ENCODE results near the gene SFTA2. TPM values are rescaled to one million over a fixed set of nuclear protein-coding genes. Genes with fewer than 3 reads are reported as not detected.
"Not testable (repeated sequence)": the region's sequence is repeated elsewhere in the genome, so short reads cannot be mapped to it uniquely, and the experiment has no call there.

The SFTA2 gene
- total RNA-seq, 1 experiment from 2014 or later, result not detected

GRCh38 chr6:30912746-30913520, 19.0 kb downstream of the SFTA2 start:
- Histone ChIP-seq H3K9ac (ENCODE audit: low read length) (peak overlapping the region; percentile 87; the same call in 1 of the 2 replicates), H2AFZ (ENCODE audit: low read length) (peak overlapping the region; percentile 73; the same call in 1 of the 2 replicates), H3K27me3 (ENCODE audit: low read length) (no peaks in the 10 kb centered on the region), H3F3A (ENCODE audit: low read length, unreplicated experiment) (no peaks in the 10 kb centered on the region), H3K4me2 (ENCODE audit: low read length) (peak overlapping the region; percentile 89; the same call in 1 of the 2 replicates), H3K9me2 (replicated peaks; ENCODE audit: low read length) (no peaks in the 10 kb centered on the region), H3K79me2 (ENCODE audit: low read length) (peaks cover 24% of the 10 kb centered on the region), H3K36me3 (ENCODE audit: low read depth, low read length) (peaks cover 11% of the 10 kb centered on the region; the same call in 1 of the 2 replicates), H3K9me3 (ENCODE audit: low read length) (no peaks in the 10 kb centered on the region), H3K4me1 (ENCODE audit: insufficient read depth, low read length) (peaks cover 35% of the 10 kb centered on the region), H4K20me1 (ENCODE audit: low read length) (no peaks in the 10 kb centered on the region), H3K27ac (ENCODE audit: low read length) (peak overlapping the region; percentile 51), H3K4me3 (ENCODE audit: low read length) (peak overlapping the region; percentile 67; the same call in 1 of the 2 replicates)
- DNase-seq (no peak), ATAC-seq (no peak)
- intact Hi-C loops (cut with micrococcal nuclease), result no loop called here
- ChIA-PET CTCF (interaction anchor here (0.6 to 3.6 kb wide), 9 partner anchors 27 to 174 kb away, joined by 3 to 23 read pairs (median 5); no protein-coding TSS in a partner anchor), POLR2A (ENCODE audit: unreplicated experiment) (interaction anchor here (0.5 to 0.6 kb wide), 3 partner anchors 29 to 172 kb away, joined by 6 to 8 read pairs (median 6); no protein-coding TSS in a partner anchor)
- BruUV-seq (replicated peaks), result no TSS peak
- TF ChIP-seq EZH2phosphoT487 (IDR thresholded peaks at IDR 0.05; ENCODE audit: borderline replicate concordance, low read length) (no peak), CTCF (conservative IDR thresholded peaks at IDR 0.05; ENCODE audit: low read depth, low read length) (no peak), EZH2 (IDR thresholded peaks at IDR 0.05; ENCODE audit: low read length, unreplicated experiment) (no peak)

- H3K9me2 ChIP-seq (replicated peaks; ENCODE audit: low read length); H3K27me3 ChIP-seq (ENCODE audit: low read length); H3K4me3 ChIP-seq (ENCODE audit: low read length); H3K9ac ChIP-seq (ENCODE audit: low read length); H3K4me2 ChIP-seq (ENCODE audit: low read length); H3K9me3 ChIP-seq (ENCODE audit: low read length); ATAC-seq; CTCF ChIA-PET; H3F3A ChIP-seq (ENCODE audit: low read length, unreplicated experiment); intact Hi-C loops (cut with micrococcal nuclease); H2AFZ ChIP-seq (ENCODE audit: low read length); POLR2A ChIA-PET (ENCODE audit: unreplicated experiment); DNase-seq; BruUV-seq (replicated peaks); H3K27ac ChIP-seq (ENCODE audit: low read length); H4K20me1 ChIP-seq (ENCODE audit: low read length); H3K36me3 ChIP-seq (ENCODE audit: low read depth, low read length): not testable (repeated sequence)
- H3K4me1 ChIP-seq (ENCODE audit: insufficient read depth, low read length), result peaks cover 29% of the 10 kb centered on the region
- peaks cover 18% of the 10 kb centered on the region for H3K79me2 ChIP-seq (ENCODE audit: low read length)
These were observed 21.5 kb downstream of the SFTA2 start for GRCh38 chr6:30910473-30910872.

GRCh38 chr6:30908700-30909099, 23.3 kb downstream of the SFTA2 start:
- H3F3A ChIP-seq (ENCODE audit: low read length, unreplicated experiment), result no peaks in the 10 kb centered on the region
- ATAC-seq, result no peak
- peaks cover 18% of the 10 kb centered on the region for H3K79me2 ChIP-seq (ENCODE audit: low read length)
- peak overlapping the region; percentile 100 for H3K4me3 ChIP-seq (ENCODE audit: low read length)
- peak overlapping the region; percentile 99 for H2AFZ ChIP-seq (ENCODE audit: low read length)
- no peak for DNase-seq
- no peak overlapping the region for H3K27ac ChIP-seq (ENCODE audit: low read length)
- H4K20me1 ChIP-seq (ENCODE audit: low read length), result no peaks in the 10 kb centered on the region
- peaks cover 6% of the 10 kb centered on the region; the same call in 1 of the 2 replicates for H3K36me3 ChIP-seq (ENCODE audit: low read depth, low read length)
- H3K27me3 ChIP-seq (ENCODE audit: low read length), result no peaks in the 10 kb centered on the region
- peak overlapping the region; percentile 93 for H3K9ac ChIP-seq (ENCODE audit: low read length)
- H3K4me1 ChIP-seq (ENCODE audit: insufficient read depth, low read length), result peaks cover 15% of the 10 kb centered on the region
- BruUV-seq (replicated peaks), result no TSS peak
- no peaks in the 10 kb centered on the region for H3K9me2 ChIP-seq (replicated peaks; ENCODE audit: low read length)
- TF ChIP-seq EZH2 (IDR thresholded peaks at IDR 0.05; ENCODE audit: low read length, unreplicated experiment), result no peak
- TF ChIP-seq EZH2phosphoT487 (IDR thresholded peaks at IDR 0.05; ENCODE audit: borderline replicate concordance, low read length), result no peak
- TF ChIP-seq CTCF (conservative IDR thresholded peaks at IDR 0.05; ENCODE audit: low read depth, low read length), result no peak
- peak overlapping the region; percentile 88 for H3K4me2 ChIP-seq (ENCODE audit: low read length)
- ChIA-PET CTCF (interaction anchor here (1.0 kb wide), 1 partner anchor 89 kb away, joined by 3 read pairs; no protein-coding TSS in a partner anchor), POLR2A (ENCODE audit: unreplicated experiment) (no interaction called here)
- intact Hi-C loops (cut with micrococcal nuclease), result no loop called here
- no peaks in the 10 kb centered on the region for H3K9me3 ChIP-seq (ENCODE audit: low read length)

Measured in PC-3 (cell line).